AG09319 (cell line): Measurements from ENCODE around the gene HOXA7.
A peak's percentile ranks its signal among the peaks of the same experiment; 100 is the strongest.

ENCODE experiments used
- DNase-seq: peaks from one replicate; pipeline ENCODE4 v3.0.0-alpha.2; 2010; ENCODE audit warnings: low read depth; ENCODE audit errors: extremely low read depth
- CTCF ChIP-seq: IDR thresholded peaks from 2 replicates; pipeline ENCODE4 v1.5.1; 2011; ENCODE audit warnings: low read depth, mild to moderate bottlenecking, inconsistent platforms, low read length, moderate library complexity

HOXA7 gene

DNA sequence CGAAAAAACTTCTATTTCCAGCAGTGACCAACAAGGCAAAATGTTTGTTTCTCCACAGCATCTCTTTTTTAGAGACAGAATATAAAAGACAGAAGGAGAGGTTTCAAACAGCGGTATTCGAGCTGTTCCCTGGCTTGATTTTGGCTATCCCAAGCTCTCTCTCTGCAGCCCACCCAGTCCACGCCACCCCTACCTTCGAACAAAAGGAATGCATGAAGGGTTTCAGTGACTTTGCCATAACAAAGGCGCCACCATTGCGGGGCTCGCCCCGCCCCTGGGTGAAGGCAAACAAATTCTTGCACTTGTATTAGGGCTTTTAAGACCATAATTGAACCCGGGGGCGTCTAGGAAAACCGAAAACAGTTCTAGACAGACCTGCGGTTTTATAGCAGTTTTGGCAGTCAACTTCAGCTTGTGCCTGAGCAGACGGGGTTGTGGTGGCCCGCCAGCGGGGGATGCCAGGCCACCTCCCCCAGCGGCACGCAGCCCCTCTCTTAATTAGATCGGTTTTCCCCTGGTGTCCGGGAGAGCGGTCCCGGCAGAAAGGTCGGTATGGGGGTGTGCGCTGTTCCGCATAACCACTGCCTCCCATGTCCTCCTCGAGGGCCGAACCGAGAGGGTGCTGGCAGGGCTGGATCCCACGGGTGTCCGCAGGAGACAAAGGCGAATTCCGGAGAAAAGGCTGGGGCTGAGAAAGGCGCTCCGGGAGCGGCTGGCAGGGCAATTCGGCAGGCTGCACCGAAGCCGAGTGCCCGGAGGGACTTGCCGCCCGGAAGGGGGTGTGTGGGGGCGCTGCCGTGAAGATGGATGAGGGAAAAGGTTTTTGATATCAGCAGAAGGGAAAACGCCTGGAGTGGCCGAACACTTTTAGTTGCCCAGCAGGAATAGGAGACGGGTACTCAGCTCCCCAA lies 31.3 kb upstream of the HOXA7 start:
- no peak for TF ChIP-seq CTCF
- DNase-seq = no peak

DNA sequence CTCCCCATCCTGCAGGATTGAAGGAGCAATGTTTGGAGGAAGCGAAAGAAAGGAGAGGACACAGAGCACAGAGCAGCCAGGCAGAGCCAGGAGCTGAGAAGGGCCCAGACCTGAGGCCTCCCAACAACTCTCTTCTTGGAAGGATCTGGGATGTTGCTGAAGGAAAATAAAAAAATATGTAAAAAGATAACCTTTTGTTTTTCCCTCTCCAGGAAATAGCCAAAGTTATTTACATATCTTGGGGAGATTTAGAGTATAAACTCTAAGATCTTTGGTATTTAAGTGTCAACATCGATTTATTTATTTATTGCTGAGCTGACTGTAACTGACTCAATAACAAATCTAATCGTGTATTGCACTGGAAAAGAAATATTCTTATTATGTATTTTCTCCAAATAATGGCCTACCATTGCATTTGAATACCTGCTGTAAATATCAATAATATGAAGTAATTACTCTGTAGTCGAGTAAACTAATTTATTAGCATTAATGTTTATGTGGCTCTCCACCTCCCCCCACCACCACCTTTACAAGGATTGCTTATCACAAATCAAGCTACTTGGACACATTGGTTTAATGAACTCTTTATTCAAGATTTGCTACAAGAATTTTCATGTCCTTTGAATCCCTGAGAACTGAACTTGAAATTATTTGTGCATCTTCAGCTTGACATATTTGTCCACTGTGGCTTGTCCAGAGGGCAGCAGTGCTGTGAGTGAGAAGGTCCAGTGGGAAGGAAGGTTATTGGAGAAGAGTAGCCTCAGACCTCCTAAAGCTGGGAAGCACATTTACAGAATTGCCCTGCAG lies 30.4 kb upstream of the HOXA7 start:
- no peak for TF ChIP-seq CTCF
- DNase-seq = no peak

- no peak for DNase-seq
These were observed 29.6 kb upstream of the HOXA7 start for GRCh38 chr7:27185854-27186667.

DNA sequence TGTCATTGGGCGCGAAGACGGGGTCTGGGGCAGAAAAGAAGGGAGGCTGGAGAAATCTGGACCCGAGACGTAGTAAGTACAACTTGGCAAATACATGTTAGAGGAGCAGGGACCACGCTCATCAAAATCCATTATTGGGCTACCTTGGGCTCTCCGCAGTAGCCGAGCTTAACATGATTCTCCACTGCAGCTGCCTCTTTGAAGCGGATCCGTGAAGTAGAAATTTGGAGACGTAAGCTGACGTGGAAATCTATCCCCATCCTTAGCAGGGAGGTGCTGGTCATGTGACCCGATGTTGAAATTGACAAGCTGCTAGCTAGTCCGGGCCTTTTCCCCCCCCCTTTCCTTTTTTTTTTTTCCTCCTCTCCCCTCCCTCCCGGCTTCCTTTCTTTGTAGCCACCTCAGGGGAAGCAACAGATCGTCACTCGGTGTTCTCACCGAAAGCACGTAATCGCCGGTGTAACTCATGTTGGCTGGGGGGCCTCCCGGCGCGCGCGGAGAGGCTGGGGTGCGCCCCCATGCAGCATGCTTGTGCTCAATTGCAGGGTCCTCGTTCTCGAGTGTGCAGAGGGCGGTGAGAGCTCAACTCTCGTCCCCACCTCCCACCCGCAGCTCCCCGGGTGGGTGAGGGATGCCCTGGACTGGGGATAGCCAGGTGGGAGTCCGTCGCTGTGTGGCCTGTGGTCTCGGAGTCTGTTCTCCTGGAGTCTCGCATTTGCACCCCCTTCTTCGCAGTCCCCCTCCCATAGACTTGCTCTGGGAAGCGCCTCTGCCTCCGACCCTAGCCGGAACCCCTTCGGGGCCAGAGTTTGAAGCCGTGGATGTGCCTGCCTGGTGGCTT lies 28.8 kb upstream of the HOXA7 start, which contains the start of gene HOXA11:
HOXA11 (minus strand) TSS at position 220 of the 841 bp plus-strand sequence; CDS start at position 132, 88 bp downstream.
- no peak for TF ChIP-seq CTCF
- DNase-seq = peak; percentile 10

More at GRCh38 chr7:27185854-27186667, 29.6 kb upstream of the HOXA7 start:
- no peak for TF ChIP-seq CTCF

- no peak for DNase-seq
- no peak for TF ChIP-seq CTCF
These were observed 28.0 kb upstream of the HOXA7 start for GRCh38 chr7:27184337-27185012.
